ENCODE data around the gene B4GALNT3. TPM values are rescaled to one million over a fixed set of nuclear protein-coding genes. Genes with fewer than 3 reads are reported as not detected.

Gene B4GALNT3
- total and polyA plus RNA-seq, 10 of the 15 experiments (the other 5 are each of a cell fraction or from before 2014, with no cell fraction given), result 0.05 to 4.2 (median 2.7) TPM; not detected in 1

- no peak for DNase-seq (ENCODE audit: low read depth, low spot score)
- Histone ChIP-seq H3K79me2 (ENCODE audit: control insufficient read depth, insufficient read depth, low read length) (no peaks in the 10 kb centered on the region), H3K27me3 (replicated peaks in 1 of 2; ENCODE audit: control insufficient read depth in 2 of 2, insufficient read depth in 2 of 2, low read length in 1 of 2) (no peaks in the 10 kb centered on the region), H3K27ac (ENCODE audit: control insufficient read depth, insufficient read depth) (no peak overlapping the region), H3K4me3 (no peak overlapping the region), H4K20me1 (ENCODE audit: control insufficient read depth, insufficient read depth) (no peaks in the 10 kb centered on the region), H3K4me2 (ENCODE audit: control insufficient read depth, insufficient read depth) (no peak overlapping the region), H2AFZ (ENCODE audit: control insufficient read depth, low read depth, low read length) (no peak overlapping the region), H3K36me3 (ENCODE audit: control insufficient read depth in 2 of 2, insufficient read depth in 2 of 2, low read length in 1 of 2) (no peaks in the 10 kb centered on the region), H3K9me3 (replicated peaks; ENCODE audit: control insufficient read depth, insufficient read depth, low read length) (no peaks in the 10 kb centered on the region), H3K9ac (ENCODE audit: control insufficient read depth, insufficient read depth, low read length) (no peak overlapping the region), H3K4me1 (ENCODE audit: control insufficient read depth, insufficient read depth, low read length) (peaks cover 23% of the 10 kb centered on the region)
- peak; percentile 51 for ATAC-seq
- RAD21 ChIA-PET (ENCODE audit: unreplicated experiment), result no interaction called here
- POLR2A ChIA-PET, result no interaction called here
- intact Hi-C loops (cut with micrococcal nuclease; ENCODE audit: unreplicated experiment), result loop anchor here (10.0 kb wide), 1 partner anchor 314 kb away; no protein-coding TSS in a partner anchor
- SMC1A ChIA-PET (ENCODE audit: uncharacterized antibody, unreplicated experiment), result no interaction called here
- CTCF ChIA-PET, result no interaction called here
- no TSS peak for BruUV-seq (replicated peaks)
- 64% methylated on average over 19 of the region's 19 CpGs for WGBS (ENCODE audit: insufficient coverage, insufficient replicate concordance, low lambda C conversion rate, missing lambda C conversion rate)
- TF ChIP-seq PRDM15 (CRISPR knock-in tag; IDR thresholded peaks at IDR 0.05) (no peak), JUNB (IDR thresholded peaks at IDR 0.05) (no peak), JUND (IDR thresholded peaks at IDR 0.05; ENCODE audit: low read depth, low read length) (no peak), ETV6 (conservative IDR thresholded peaks at IDR 0.05 in 1 of 2, IDR thresholded peaks at IDR 0.05 in 1 of 2; ENCODE audit: borderline replicate concordance in 1 of 2, low read depth in 1 of 2) (no peak), LARP7 (IDR thresholded peaks at IDR 0.05) (no peak), CEBPZ (IDR thresholded peaks at IDR 0.05; ENCODE audit: low read depth, low read length) (no peak), SMARCA5 (IDR thresholded peaks at IDR 0.05) (no peak)
- FAIRE-seq, result no peak
- in situ Hi-C loops (cut with MboI), result no loop called here
Observed at GRCh38 chr12:560691-561390, 101.1 kb downstream of the B4GALNT3 start.

Measured in GM12878 (cell line).